Esophagus muscularis mucosa (tissue), 4 donors: ENCODE data around the gene ATP11A. TPM values are rescaled to one million over a fixed set of nuclear protein-coding genes. Genes with fewer than 3 reads are reported as not detected.
"Not testable (repeated sequence)": the region's sequence is repeated elsewhere in the genome, so short reads cannot be mapped to it uniquely, and the experiment has no call there.

ENCODE experiments used
- DNase-seq: peaks from one replicate; pipeline ENCODE4 v3.0.0-alpha.2; 2017; ENCODE audit errors: extremely low spot score
- H3K27ac ChIP-seq, 4 donors: fragments of 200-600 bp; sonication (generic); replicated peaks in 1 of 4; 1 replicate in 3 of 4; 2 replicates in 1 of 4; pipeline ENCODE4 v1.5.1; 2016 to 2019; ENCODE audit warnings: mild to moderate bottlenecking in 1 of 4
- H3K27me3 ChIP-seq, 4 donors: fragments of 200-600 bp; sonication (generic); one replicate each; pipeline versions ENCODE4 v1.5.1 to v1.6.0; 2016 to 2019
- H3K36me3 ChIP-seq, 4 donors: fragments of 200-600 bp; sonication (generic); one replicate each; pipeline ENCODE4 v1.5.1; 2016 to 2019
- H3K4me1 ChIP-seq, 4 donors: fragments of 200-600 bp; sonication (generic); one replicate each; pipeline ENCODE4 v1.5.1; 2016 to 2019
- H3K4me3 ChIP-seq, 4 donors: fragments of 200-600 bp; sonication (generic); 1 replicate in 2 of 4; 2 replicates in 2 of 4; pipeline ENCODE4 v1.5.1; 2016 to 2019; ENCODE audit warnings: mild to moderate bottlenecking in 4 of 4, moderate library complexity in 1 of 4
- H3K9me3 ChIP-seq, 4 donors: fragments of 200-600 bp; sonication (generic); 1 replicate in 3 of 4; 2 replicates in 1 of 4; pipeline ENCODE4 v1.5.1; 2016 to 2019
- CTCF ChIP-seq, 3 experiments: fragments of 200-600 bp in 2 of 3; fragments of 450-650 bp in 1 of 3; sonication (generic) in 2 of 3; IDR thresholded peaks; one replicate each; pipeline ENCODE4 v1.5.1; 2017 to 2019; ENCODE audit warnings: antibody characterized with exemption in 3 of 3, mild to moderate bottlenecking in 2 of 3, moderate library complexity in 1 of 3
- EP300 ChIP-seq: sonication (generic); formaldehyde crosslinking; IDR thresholded peaks from one replicate; pipeline ENCODE4 v1.6.1; 2017; ENCODE audit warnings: antibody characterized with exemption
- POLR2A ChIP-seq: fragments of 450-650 bp; IDR thresholded peaks from one replicate; pipeline ENCODE4 v1.6.1; 2017; ENCODE audit warnings: antibody characterized with exemption, moderate library complexity, mild to moderate bottlenecking, low read depth
- POLR2AphosphoS5 ChIP-seq, 2 donors: sonication (generic); formaldehyde crosslinking; IDR thresholded peaks; one replicate each; pipeline ENCODE4 v1.6.1; 2017; ENCODE audit warnings: antibody characterized with exemption in 2 of 2
- WGBS: methylation state at CpG from one replicate; pipeline ENCODE4 v1.1.5; 2018; 5-methylcytosine and 5-hydroxymethylcytosine counted together
- intact Hi-C: fragments of 100-400 bp; cut with DNase I; formaldehyde crosslinking; loops from one replicate; pipeline ENCODE4 v1.15.1; 2023
- total RNA-seq, 4 donors: library from RNA; depleted of rRNA; stranded (reverse); fragments of >200 nt; gene quantifications; one replicate each; pipeline versions ENCODE4 v1.1.0 to v1.2.1, GENCODE V29; 2016

Gene ATP11A
- total RNA-seq, 4 donors from 2014 or later = 11.2 to 27.8 (median 14.3) TPM

- Histone ChIP-seq H3K27ac (no peak overlapping the region), H3K4me3 (no peak overlapping the region), H3K36me3 (no peaks in the 10 kb centered on the region), H3K4me1 (no peaks in the 10 kb centered on the region), H3K27me3 (peaks cover 0 to 3% (median 0%) of the 10 kb centered on the region in 4 donors), H3K9me3 (no peaks in the 10 kb centered on the region)
- WGBS = 90% methylated on average over 10 of the region's 10 CpGs
- DNase-seq = no peak
- TF ChIP-seq EP300 (no peak), CTCF (IDR thresholded peaks at IDR 0.05) (no peak)
- intact Hi-C loops = no loop called here
Measured at GRCh38 chr13:112671359-112671758, 18.5 kb upstream of the ATP11A start.

GRCh38 chr13:112672651-112673284 lies 17.1 kb upstream of the ATP11A start:
- H3K4me3 ChIP-seq = no peak overlapping the region
- DNase-seq = no peak
- intact Hi-C loops = no loop called here
- H3K4me1 ChIP-seq = no peaks in the 10 kb centered on the region
- H3K27me3 ChIP-seq = peaks cover 0 to 3% (median 0%) of the 10 kb centered on the region in 4 donors
- H3K9me3 ChIP-seq = no peaks in the 10 kb centered on the region
- H3K27ac ChIP-seq = no peak overlapping the region
- H3K36me3 ChIP-seq = no peaks in the 10 kb centered on the region
- TF ChIP-seq POLR2A (no peak), EP300 (no peak), POLR2AphosphoS5 (IDR thresholded peaks at IDR 0.05) (no peak), CTCF (IDR thresholded peaks at IDR 0.05) (no peak)
- 85% methylated on average over 8 of the region's 8 CpGs for WGBS

- no peaks in the 10 kb centered on the region for H3K4me1 ChIP-seq
- peaks cover 0 to 3% (median 0%) of the 10 kb centered on the region in 4 donors for H3K27me3 ChIP-seq
- H3K9me3 ChIP-seq = no peaks in the 10 kb centered on the region
- TF ChIP-seq POLR2AphosphoS5 (IDR thresholded peaks at IDR 0.05) = no peak
- TF ChIP-seq EP300 = no peak
- TF ChIP-seq POLR2A = no peak
- TF ChIP-seq CTCF (IDR thresholded peaks at IDR 0.05) = no peak
- H3K27ac ChIP-seq = no peak overlapping the region
- DNase-seq = no peak
- H3K36me3 ChIP-seq = no peaks in the 10 kb centered on the region
- WGBS = 81% methylated on average over 15 of the region's 15 CpGs
- intact Hi-C loops = no loop called here
- no peak overlapping the region for H3K4me3 ChIP-seq
Measured at GRCh38 chr13:112674412-112675365, 15.1 kb upstream of the ATP11A start.

GRCh38 chr13:112675366-112675756 lies 14.5 kb upstream of the ATP11A start:
- intact Hi-C loops = no loop called here

GRCh38 chr13:112677421-112677962 lies 12.3 kb upstream of the ATP11A start:
- H3K27ac ChIP-seq, H3K9me3 ChIP-seq, H3K27me3 ChIP-seq, H3K4me3 ChIP-seq, intact Hi-C loops, DNase-seq, H3K4me1 ChIP-seq, H3K36me3 ChIP-seq: not testable (repeated sequence)
- WGBS = 89% methylated on average over 9 of the region's 9 CpGs

More at GRCh38 chr13:112675366-112675756, 14.5 kb upstream of the ATP11A start:
- TF ChIP-seq CTCF (IDR thresholded peaks at IDR 0.05) (no peak), EP300 (no peak), POLR2AphosphoS5 (IDR thresholded peaks at IDR 0.05) (no peak)
- DNase-seq = no peak
- Histone ChIP-seq H3K27me3 (peaks cover 0 to 3% (median 0%) of the 10 kb centered on the region in 4 donors), H3K4me3 (no peak overlapping the region), H3K9me3 (no peaks in the 10 kb centered on the region), H3K36me3 (no peaks in the 10 kb centered on the region), H3K27ac (no peak overlapping the region), H3K4me1 (no peaks in the 10 kb centered on the region)
- whole genome bisulfite sequencing = 72% methylated on average over 7 of the region's 7 CpGs
